ENCODE data around the gene FBXO41. TPM values are rescaled to one million over a fixed set of nuclear protein-coding genes. Genes with fewer than 3 reads are reported as not detected.

Gene FBXO41
- total RNA-seq, 4 donors from 2014 or later = 0.84 to 13.9 (median 4.4) TPM

- DNase-seq (ENCODE audit: low spot score in 2 of 2) = no peak
- 83 to 90% methylated on average over 8 of the region's 8 CpGs for WGBS, 2 donors
- no peaks in the 10 kb centered on the region for H3K4me1 ChIP-seq
- no peaks in the 10 kb centered on the region for H3K9me3 ChIP-seq
- H3K36me3 ChIP-seq = peaks cover 0 to 17% (median 0%) of the 10 kb centered on the region in 3 donors
- no peaks in the 10 kb centered on the region for H3K27me3 ChIP-seq
- H3K4me3 ChIP-seq = no peak overlapping the region
- no peak overlapping the region for H3K27ac ChIP-seq
- no peak for TF ChIP-seq POLR2A (IDR thresholded peaks at IDR 0.05)
- no peak for TF ChIP-seq CTCF (IDR thresholded peaks at IDR 0.05)
- TF ChIP-seq EP300 (IDR thresholded peaks at IDR 0.05) = no peak
These were observed 25.0 kb downstream of the FBXO41 start for GRCh38 chr2:73259276-73259675.

- TF ChIP-seq CTCF (IDR thresholded peaks at IDR 0.05) (no peak), POLR2A (IDR thresholded peaks at IDR 0.05) (no peak), EP300 (IDR thresholded peaks at IDR 0.05) (no peak)
- no peak for DNase-seq (ENCODE audit: low spot score in 2 of 2)
- no peaks in the 10 kb centered on the region for H3K9me3 ChIP-seq
- H3K4me3 ChIP-seq = no peak overlapping the region
- peaks cover 0 to 21% (median 0%) of the 10 kb centered on the region in 3 donors for H3K36me3 ChIP-seq
- 99% methylated on average over 9 of the region's 9 CpGs for WGBS, 2 donors
- no peaks in the 10 kb centered on the region for H3K4me1 ChIP-seq
- H3K27ac ChIP-seq = no peak overlapping the region
- no peaks in the 10 kb centered on the region for H3K27me3 ChIP-seq
These were observed 25.4 kb downstream of the FBXO41 start for GRCh38 chr2:73258913-73259215.

GRCh38 chr2:73258186-73258912, 25.9 kb downstream of the FBXO41 start:
- Histone ChIP-seq H3K27me3 (no peaks in the 10 kb centered on the region), H3K4me1 (no peaks in the 10 kb centered on the region), H3K9me3 (no peaks in the 10 kb centered on the region), H3K4me3 (no peak overlapping the region), H3K36me3 (peaks cover 0 to 26% (median 0%) of the 10 kb centered on the region in 3 donors), H3K27ac (no peak overlapping the region)
- 80 to 82% methylated on average over 7 to 8 of the region's 8 CpGs for WGBS, 2 donors
- DNase-seq (ENCODE audit: low spot score in 2 of 2) = no peak
- TF ChIP-seq EP300 (IDR thresholded peaks at IDR 0.05) (no peak), POLR2A (IDR thresholded peaks at IDR 0.05) (no peak), CTCF (IDR thresholded peaks at IDR 0.05) (no peak)

GRCh38 chr2:73257425-73258125, 26.7 kb downstream of the FBXO41 start:
- 53 to 71% methylated on average over 7 to 9 of the region's 10 CpGs for WGBS, 2 donors
- H3K4me1 ChIP-seq = no peaks in the 10 kb centered on the region
- no peak overlapping the region for H3K27ac ChIP-seq
- H3K9me3 ChIP-seq = no peaks in the 10 kb centered on the region
- DNase-seq (ENCODE audit: low spot score in 2 of 2) = no peak
- no peak overlapping the region for H3K4me3 ChIP-seq
- H3K27me3 ChIP-seq = no peaks in the 10 kb centered on the region
- H3K36me3 ChIP-seq = peaks cover 0 to 34% (median 5%) of the 10 kb centered on the region in 3 donors
- TF ChIP-seq EP300 (IDR thresholded peaks at IDR 0.05) = no peak
- no peak for TF ChIP-seq POLR2A (IDR thresholded peaks at IDR 0.05)
- TF ChIP-seq CTCF (IDR thresholded peaks at IDR 0.05) = no peak

GRCh38 chr2:73257021-73257420, 27.3 kb downstream of the FBXO41 start:
- TF ChIP-seq EP300 (IDR thresholded peaks at IDR 0.05) (no peak), POLR2A (IDR thresholded peaks at IDR 0.05) (no peak), CTCF (IDR thresholded peaks at IDR 0.05) (no peak)
- H3K27ac ChIP-seq = no peak overlapping the region
- H3K4me1 ChIP-seq = no peaks in the 10 kb centered on the region
- H3K4me3 ChIP-seq = no peak overlapping the region
- H3K36me3 ChIP-seq = peaks cover 0 to 39% (median 9%) of the 10 kb centered on the region in 3 donors
- DNase-seq (ENCODE audit: low spot score in 2 of 2) = no peak
- H3K27me3 ChIP-seq = no peaks in the 10 kb centered on the region
- 83 to 91% methylated on average over 2 of the region's 2 CpGs for WGBS, 2 donors
- H3K9me3 ChIP-seq = no peaks in the 10 kb centered on the region

All from tibial nerve (tissue), 4 donors.